Measurements from ENCODE around the gene TNNC1.

TNNC1 gene

DNA sequence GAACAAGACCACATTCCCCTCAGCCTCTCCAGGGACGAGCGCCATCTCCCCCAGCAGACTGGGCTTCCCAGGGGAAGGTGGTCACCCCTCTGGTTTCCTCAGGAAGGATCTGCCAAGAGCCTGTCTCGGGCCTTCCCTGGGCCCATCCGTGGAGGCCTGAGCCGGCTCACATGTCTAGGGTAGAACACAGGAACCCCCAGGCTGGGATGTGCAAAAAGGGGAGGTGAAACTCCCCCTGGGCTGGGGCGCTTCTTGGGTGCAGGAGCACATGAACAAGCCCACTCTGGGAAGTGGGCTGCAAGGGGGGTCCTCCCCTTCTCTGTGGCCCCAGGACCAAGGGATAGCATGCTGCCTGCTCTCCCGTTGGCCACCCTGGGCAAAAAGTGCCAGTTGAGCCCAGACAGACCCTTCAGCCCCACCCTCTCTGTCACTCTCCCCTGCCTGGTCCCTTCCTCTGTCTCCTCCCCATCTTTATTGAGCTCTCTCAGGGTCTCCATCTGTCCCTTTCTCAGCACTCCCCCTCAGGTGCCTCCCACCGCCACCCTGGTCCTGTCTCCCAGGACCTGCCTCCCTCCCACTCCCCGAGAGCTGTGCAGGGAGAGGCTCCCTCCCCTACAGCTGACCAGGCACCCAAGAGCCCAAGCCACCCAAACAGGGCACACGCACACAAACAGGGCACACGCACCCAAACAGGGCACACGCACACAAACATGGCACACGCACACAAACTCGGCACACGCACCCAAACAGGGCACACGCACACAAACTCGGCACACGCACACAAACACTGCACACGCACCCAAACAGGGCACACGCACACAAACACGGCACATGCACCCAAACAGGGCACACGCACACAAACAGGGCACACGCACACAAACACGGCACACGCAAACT, 9.8 kb downstream of the TNNC1 start (continued):
- TF ChIP-seq, protein P1, sequence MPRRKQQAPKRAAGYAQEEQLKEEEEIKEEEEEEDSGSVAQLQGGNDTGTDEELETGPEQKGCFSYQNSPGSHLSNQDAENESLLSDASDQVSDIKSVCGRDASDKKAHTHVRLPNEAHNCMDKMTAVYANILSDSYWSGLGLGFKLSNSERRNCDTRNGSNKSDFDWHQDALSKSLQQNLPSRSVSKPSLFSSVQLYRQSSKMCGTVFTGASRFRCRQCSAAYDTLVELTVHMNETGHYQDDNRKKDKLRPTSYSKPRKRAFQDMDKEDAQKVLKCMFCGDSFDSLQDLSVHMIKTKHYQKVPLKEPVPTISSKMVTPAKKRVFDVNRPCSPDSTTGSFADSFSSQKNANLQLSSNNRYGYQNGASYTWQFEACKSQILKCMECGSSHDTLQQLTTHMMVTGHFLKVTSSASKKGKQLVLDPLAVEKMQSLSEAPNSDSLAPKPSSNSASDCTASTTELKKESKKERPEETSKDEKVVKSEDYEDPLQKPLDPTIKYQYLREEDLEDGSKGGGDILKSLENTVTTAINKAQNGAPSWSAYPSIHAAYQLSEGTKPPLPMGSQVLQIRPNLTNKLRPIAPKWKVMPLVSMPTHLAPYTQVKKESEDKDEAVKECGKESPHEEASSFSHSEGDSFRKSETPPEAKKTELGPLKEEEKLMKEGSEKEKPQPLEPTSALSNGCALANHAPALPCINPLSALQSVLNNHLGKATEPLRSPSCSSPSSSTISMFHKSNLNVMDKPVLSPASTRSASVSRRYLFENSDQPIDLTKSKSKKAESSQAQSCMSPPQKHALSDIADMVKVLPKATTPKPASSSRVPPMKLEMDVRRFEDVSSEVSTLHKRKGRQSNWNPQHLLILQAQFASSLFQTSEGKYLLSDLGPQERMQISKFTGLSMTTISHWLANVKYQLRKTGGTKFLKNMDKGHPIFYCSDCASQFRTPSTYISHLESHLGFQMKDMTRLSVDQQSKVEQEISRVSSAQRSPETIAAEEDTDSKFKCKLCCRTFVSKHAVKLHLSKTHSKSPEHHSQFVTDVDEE (CRISPR knock-in tag; IDR thresholded peaks at IDR 0.05), result no peak
- no peak for TF ChIP-seq GLIS3 (CRISPR knock-in tag; IDR thresholded peaks at IDR 0.05)
- no peak for TF ChIP-seq ZFP30 (CRISPR knock-in tag; IDR thresholded peaks at IDR 0.05)
- no peak for TF ChIP-seq ZC3H10 (CRISPR knock-in tag; IDR thresholded peaks at IDR 0.05)
- TF ChIP-seq TOX (CRISPR knock-in tag; IDR thresholded peaks at IDR 0.05; ENCODE audit: borderline replicate concordance), result no peak
- no peak for TF ChIP-seq ARNTL (CRISPR knock-in tag; IDR thresholded peaks at IDR 0.05; ENCODE audit: borderline replicate concordance, low read depth)
- no peak for TF ChIP-seq CSDC2 (CRISPR knock-in tag; IDR thresholded peaks at IDR 0.05)
- TF ChIP-seq TCF4 (CRISPR knock-in tag; IDR thresholded peaks at IDR 0.05; ENCODE audit: borderline replicate concordance), result no peak

DNA sequence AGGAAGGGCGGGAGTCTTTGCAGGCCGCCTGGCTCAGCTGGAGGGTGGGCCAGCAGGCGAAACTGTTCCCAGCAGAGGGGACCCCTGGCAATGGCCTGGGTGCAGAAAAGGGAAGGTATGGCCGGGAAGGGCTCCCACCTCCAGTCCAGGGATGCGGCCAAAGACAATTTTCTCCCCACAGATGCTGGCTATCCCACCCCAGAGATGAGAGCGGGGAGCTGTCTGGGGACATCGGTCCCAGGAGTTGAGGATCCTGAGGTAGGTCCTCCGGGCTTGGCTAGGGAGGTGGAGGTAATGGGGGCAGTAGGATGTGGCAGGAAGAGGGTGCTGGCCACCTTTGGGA, 10.6 kb downstream of the TNNC1 start:
- TF ChIP-seq CSDC2 (CRISPR knock-in tag; IDR thresholded peaks at IDR 0.05), result no peak
- ATAC-seq, result no peak

DNA sequence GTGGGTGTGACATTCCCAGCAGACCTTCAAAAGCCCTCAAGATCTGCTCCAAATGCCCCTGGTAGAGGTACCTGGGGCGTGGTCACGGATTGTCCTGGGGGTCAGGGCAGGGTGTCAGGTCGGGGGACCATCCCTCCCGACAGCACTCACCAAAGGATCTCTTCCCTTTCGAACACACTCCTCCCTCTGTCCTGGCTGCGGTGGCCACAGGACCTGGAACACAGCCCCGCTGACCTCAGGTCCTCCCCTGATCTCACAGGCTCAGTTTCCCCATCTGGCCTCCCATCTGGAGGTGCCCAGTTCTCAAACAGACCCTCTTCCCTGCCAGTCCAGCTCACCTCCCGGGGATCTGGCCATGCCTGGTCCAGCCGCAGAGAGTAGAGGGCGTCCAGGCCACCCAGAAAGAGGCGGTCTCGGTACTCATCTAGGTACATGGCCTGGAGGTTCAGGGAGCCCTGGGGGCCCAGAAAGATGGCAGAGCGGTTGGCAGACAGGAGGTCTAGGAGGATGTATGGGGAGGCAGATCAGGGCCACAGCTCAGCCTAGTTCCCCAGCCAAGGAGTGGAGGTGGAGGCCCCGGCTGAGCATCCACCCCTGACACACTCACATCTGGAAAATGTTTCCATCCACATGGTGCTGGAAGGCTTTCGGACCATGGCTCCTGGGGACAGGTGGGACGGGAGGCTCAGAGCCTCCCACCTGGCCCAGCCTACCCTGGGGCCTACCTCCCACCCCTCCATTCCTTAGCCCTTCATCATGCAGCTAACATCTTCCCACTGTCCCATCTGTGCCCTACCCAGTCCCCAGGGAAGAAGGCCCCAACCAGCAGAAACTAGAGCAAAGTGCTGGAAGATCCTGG, 11.2 kb downstream of the TNNC1 start:
- TF ChIP-seq ZNF565 (CRISPR knock-in tag; conservative IDR thresholded peaks at IDR 0.05; ENCODE audit: low read depth) (no peak), TOX (CRISPR knock-in tag; IDR thresholded peaks at IDR 0.05; ENCODE audit: borderline replicate concordance) (no peak), PPARA (CRISPR knock-in tag; IDR thresholded peaks at IDR 0.05; ENCODE audit: borderline replicate concordance) (no peak), TCF4 (CRISPR knock-in tag; IDR thresholded peaks at IDR 0.05; ENCODE audit: borderline replicate concordance) (no peak), ESRRG (CRISPR knock-in tag; IDR thresholded peaks at IDR 0.05) (no peak), CSRNP3 (CRISPR knock-in tag; IDR thresholded peaks at IDR 0.05) (no peak), ISL1 (CRISPR knock-in tag; IDR thresholded peaks at IDR 0.05) (no peak), ZC3H10 (CRISPR knock-in tag; IDR thresholded peaks at IDR 0.05) (no peak), BACH2 (CRISPR knock-in tag; IDR thresholded peaks at IDR 0.05; ENCODE audit: borderline replicate concordance) (no peak), ZFP3 (CRISPR knock-in tag; IDR thresholded peaks at IDR 0.05) (no peak), GLIS3 (CRISPR knock-in tag; IDR thresholded peaks at IDR 0.05) (no peak), ZFP30 (CRISPR knock-in tag; IDR thresholded peaks at IDR 0.05) (no peak)
- TF ChIP-seq, protein P1 (CRISPR knock-in tag; IDR thresholded peaks at IDR 0.05), result no peak
- no peak for ATAC-seq

DNA sequence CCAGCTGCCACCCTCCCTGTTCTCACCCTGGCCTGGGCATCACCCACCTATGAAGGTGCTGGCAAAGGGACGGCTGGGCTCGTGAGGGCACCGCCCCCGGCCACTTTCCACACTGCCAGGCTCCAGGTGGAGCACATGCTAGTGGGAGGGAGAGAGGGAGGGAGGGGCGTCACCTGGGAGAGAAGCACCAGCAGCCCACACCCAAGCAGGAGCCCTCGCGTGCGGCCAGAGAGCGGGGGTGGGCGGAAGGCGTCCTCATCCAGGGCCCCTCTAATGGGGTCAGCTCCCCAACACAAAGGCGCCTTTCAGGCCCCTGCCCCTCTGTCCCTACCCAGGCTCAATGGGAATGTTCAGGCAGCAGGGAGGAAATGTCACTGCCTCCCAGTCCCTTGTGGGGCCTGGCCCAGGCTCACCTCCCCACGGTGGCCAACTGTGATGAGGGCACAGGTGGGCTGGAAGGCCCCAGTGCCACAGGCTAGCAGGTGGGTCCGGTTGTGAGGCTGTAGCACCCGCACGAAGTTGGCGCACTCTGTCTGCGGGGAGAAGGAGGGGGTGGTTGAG, 12.0 kb downstream of the TNNC1 start:
- ATAC-seq, result no peak
- TF ChIP-seq PPARA (CRISPR knock-in tag; IDR thresholded peaks at IDR 0.05; ENCODE audit: borderline replicate concordance) (no peak), ZFP3 (CRISPR knock-in tag; IDR thresholded peaks at IDR 0.05) (no peak), TOX (CRISPR knock-in tag; IDR thresholded peaks at IDR 0.05; ENCODE audit: borderline replicate concordance) (no peak), TCF4 (CRISPR knock-in tag; IDR thresholded peaks at IDR 0.05; ENCODE audit: borderline replicate concordance) (no peak), BACH2 (CRISPR knock-in tag; IDR thresholded peaks at IDR 0.05; ENCODE audit: borderline replicate concordance) (no peak), PATZ1 (CRISPR knock-in tag; IDR thresholded peaks at IDR 0.05; ENCODE audit: borderline replicate concordance) (no peak), ZNF70 (CRISPR knock-in tag; IDR thresholded peaks at IDR 0.05) (no peak), ISL1 (CRISPR knock-in tag; IDR thresholded peaks at IDR 0.05) (no peak)
- TF ChIP-seq, protein P1 (CRISPR knock-in tag; IDR thresholded peaks at IDR 0.05), result no peak
